ENCODE results near the gene CSNK1A1. TPM values are rescaled to one million over a fixed set of nuclear protein-coding genes. Genes with fewer than 3 reads are reported as not detected.

Gene CSNK1A1
- polyA plus RNA-seq, 3 donors, result 171 to 182 (median 175) TPM

GRCh38 chr5:149495673-149496072, 55.6 kb downstream of the CSNK1A1 start:
- no peak for DNase-seq

GRCh38 chr5:149493316-149493715, 57.9 kb downstream of the CSNK1A1 start:
- DNase-seq, result no peak

- no peak for DNase-seq
Observed at GRCh38 chr5:149492781-149493180, 58.5 kb downstream of the CSNK1A1 start.

- no peak for DNase-seq
Observed at GRCh38 chr5:149490599-149491485, 60.4 kb downstream of the CSNK1A1 start.

GRCh38 chr5:149489605-149490037, 61.6 kb downstream of the CSNK1A1 start:
- no peak for DNase-seq

GRCh38 chr5:149488645-149489306, 62.5 kb downstream of the CSNK1A1 start:
- DNase-seq, result no peak

GRCh38 chr5:149487672-149488071, 63.6 kb downstream of the CSNK1A1 start:
- no peak for DNase-seq

- DNase-seq, result no peak
Observed at GRCh38 chr5:149486726-149487635, 64.3 kb downstream of the CSNK1A1 start.

GRCh38 chr5:149485655-149486615, 65.3 kb downstream of the CSNK1A1 start:
- DNase-seq, result peak; percentile 88

GRCh38 chr5:149481485-149481884, 69.8 kb downstream of the CSNK1A1 start:
- DNase-seq, result no peak

- DNase-seq, result no peak
Observed at GRCh38 chr5:149478761-149479160, 72.5 kb downstream of the CSNK1A1 start.

- peak; percentile 39 for DNase-seq
Observed at GRCh38 chr5:149475777-149476176, 75.5 kb downstream of the CSNK1A1 start.

GRCh38 chr5:149474198-149474597, 77.0 kb downstream of the CSNK1A1 start:
- no peak for DNase-seq

GRCh38 chr5:149473441-149473840, 77.8 kb downstream of the CSNK1A1 start:
- DNase-seq, result no peak

- DNase-seq, result no peak
Observed at GRCh38 chr5:149472399-149472798, 78.8 kb downstream of the CSNK1A1 start.

GRCh38 chr5:149471406-149472183, 79.6 kb downstream of the CSNK1A1 start:
- DNase-seq, result no peak

- DNase-seq, result no peak
Observed at GRCh38 chr5:149470942-149471341, 80.3 kb downstream of the CSNK1A1 start.

- DNase-seq, result peak; percentile 54
Observed at GRCh38 chr5:149466457-149466972, 84.7 kb downstream of the CSNK1A1 start.

- no peak for DNase-seq
Observed at GRCh38 chr5:149464796-149465489, 86.3 kb downstream of the CSNK1A1 start.
